Measurements from ENCODE around the gene TTL. TPM values are rescaled to one million over a fixed set of nuclear protein-coding genes. Genes with fewer than 3 reads are reported as not detected.

The TTL gene
- total and polyA plus RNA-seq, 4 donors, result 3.6 to 9.5 (median 7.1) TPM

DNA sequence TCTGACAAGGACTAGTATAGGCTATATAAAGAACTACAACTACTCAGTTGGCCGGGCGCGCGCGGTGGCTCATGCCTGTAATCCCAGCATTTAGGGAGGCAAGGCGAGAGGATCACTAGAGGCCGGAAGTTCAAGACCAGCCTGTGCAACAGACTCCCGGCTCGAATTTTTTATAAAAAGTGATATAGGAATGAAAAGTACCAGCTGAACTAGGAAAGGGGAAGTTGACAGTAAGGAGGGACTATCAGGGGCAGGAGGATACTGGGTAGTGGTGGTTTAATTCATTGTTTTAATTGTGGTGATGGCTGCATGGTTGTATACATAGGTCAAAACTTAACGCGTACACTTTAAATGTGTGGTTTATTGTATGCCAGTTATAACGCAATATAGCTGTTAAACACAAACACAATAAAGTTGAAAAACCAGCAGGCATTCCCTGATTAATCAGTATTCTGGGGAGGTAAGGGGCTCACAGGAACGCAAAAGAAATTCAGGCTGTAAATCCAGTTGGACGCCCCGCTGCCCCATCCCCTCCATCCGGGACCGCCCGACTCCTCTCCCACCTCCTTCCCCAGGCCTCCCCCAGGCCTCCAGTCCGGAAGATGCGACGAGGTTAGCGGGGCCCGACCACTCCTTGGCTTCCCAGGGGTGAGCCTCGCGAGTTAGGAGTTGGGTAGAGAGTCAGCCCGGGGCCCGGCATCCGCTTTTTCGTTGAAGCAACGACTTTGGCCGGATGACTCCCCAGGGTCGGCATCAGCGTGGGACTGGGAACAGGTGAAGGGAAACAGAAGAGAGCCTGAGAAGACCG is 59.6 kb downstream of the TTL start:
- DNase-seq (ENCODE audit: low spot score), result peak; percentile 80

More for the DNA sequence above, 59.6 kb downstream of the TTL start:
- TF ChIP-seq, protein P1, sequence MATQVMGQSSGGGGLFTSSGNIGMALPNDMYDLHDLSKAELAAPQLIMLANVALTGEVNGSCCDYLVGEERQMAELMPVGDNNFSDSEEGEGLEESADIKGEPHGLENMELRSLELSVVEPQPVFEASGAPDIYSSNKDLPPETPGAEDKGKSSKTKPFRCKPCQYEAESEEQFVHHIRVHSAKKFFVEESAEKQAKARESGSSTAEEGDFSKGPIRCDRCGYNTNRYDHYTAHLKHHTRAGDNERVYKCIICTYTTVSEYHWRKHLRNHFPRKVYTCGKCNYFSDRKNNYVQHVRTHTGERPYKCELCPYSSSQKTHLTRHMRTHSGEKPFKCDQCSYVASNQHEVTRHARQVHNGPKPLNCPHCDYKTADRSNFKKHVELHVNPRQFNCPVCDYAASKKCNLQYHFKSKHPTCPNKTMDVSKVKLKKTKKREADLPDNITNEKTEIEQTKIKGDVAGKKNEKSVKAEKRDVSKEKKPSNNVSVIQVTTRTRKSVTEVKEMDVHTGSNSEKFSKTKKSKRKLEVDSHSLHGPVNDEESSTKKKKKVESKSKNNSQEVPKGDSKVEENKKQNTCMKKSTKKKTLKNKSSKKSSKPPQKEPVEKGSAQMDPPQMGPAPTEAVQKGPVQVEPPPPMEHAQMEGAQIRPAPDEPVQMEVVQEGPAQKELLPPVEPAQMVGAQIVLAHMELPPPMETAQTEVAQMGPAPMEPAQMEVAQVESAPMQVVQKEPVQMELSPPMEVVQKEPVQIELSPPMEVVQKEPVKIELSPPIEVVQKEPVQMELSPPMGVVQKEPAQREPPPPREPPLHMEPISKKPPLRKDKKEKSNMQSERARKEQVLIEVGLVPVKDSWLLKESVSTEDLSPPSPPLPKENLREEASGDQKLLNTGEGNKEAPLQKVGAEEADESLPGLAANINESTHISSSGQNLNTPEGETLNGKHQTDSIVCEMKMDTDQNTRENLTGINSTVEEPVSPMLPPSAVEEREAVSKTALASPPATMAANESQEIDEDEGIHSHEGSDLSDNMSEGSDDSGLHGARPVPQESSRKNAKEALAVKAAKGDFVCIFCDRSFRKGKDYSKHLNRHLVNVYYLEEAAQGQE (IDR thresholded peaks at IDR 0.05), result no peak
- TF ChIP-seq NR2F2 (IDR thresholded peaks at IDR 0.05) (no peak), TAF1 (conservative IDR thresholded peaks at IDR 0.05) (no peak), SP1 (IDR thresholded peaks at IDR 0.05) (no peak), GABPA (IDR thresholded peaks at IDR 0.05 in 1 of 2, conservative IDR thresholded peaks at IDR 0.05 in 1 of 2) (no peak), FOXA1 (IDR thresholded peaks at IDR 0.05) (no peak), FOXA2 (IDR thresholded peaks at IDR 0.05) (no peak)
- TF ChIP-seq, protein P2, sequence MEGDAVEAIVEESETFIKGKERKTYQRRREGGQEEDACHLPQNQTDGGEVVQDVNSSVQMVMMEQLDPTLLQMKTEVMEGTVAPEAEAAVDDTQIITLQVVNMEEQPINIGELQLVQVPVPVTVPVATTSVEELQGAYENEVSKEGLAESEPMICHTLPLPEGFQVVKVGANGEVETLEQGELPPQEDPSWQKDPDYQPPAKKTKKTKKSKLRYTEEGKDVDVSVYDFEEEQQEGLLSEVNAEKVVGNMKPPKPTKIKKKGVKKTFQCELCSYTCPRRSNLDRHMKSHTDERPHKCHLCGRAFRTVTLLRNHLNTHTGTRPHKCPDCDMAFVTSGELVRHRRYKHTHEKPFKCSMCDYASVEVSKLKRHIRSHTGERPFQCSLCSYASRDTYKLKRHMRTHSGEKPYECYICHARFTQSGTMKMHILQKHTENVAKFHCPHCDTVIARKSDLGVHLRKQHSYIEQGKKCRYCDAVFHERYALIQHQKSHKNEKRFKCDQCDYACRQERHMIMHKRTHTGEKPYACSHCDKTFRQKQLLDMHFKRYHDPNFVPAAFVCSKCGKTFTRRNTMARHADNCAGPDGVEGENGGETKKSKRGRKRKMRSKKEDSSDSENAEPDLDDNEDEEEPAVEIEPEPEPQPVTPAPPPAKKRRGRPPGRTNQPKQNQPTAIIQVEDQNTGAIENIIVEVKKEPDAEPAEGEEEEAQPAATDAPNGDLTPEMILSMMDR (IDR thresholded peaks at IDR 0.05; ENCODE audit: low read depth, low read length, missing input control), result no peak
- TF ChIP-seq, protein P3, sequence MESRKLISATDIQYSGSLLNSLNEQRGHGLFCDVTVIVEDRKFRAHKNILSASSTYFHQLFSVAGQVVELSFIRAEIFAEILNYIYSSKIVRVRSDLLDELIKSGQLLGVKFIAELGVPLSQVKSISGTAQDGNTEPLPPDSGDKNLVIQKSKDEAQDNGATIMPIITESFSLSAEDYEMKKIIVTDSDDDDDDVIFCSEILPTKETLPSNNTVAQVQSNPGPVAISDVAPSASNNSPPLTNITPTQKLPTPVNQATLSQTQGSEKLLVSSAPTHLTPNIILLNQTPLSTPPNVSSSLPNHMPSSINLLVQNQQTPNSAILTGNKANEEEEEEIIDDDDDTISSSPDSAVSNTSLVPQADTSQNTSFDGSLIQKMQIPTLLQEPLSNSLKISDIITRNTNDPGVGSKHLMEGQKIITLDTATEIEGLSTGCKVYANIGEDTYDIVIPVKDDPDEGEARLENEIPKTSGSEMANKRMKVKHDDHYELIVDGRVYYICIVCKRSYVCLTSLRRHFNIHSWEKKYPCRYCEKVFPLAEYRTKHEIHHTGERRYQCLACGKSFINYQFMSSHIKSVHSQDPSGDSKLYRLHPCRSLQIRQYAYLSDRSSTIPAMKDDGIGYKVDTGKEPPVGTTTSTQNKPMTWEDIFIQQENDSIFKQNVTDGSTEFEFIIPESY (IDR thresholded peaks at IDR 0.05), result no peak
- WGBS, result 21% methylated on average over 34 of the region's 34 CpGs
- Histone ChIP-seq H3K4me1 (ENCODE audit: control insufficient read depth in 4 of 4, insufficient read depth in 4 of 4, low read length in 3 of 4) (peaks cover 7 to 20% (median 16%) of the 10 kb centered on the region in 4 donors), H3K36me3 (ENCODE audit: control insufficient read depth in 4 of 4, insufficient read depth in 3 of 4, low read depth in 1 of 4, low read length in 3 of 4) (peaks cover 0 to 3% (median 0%) of the 10 kb centered on the region in 4 donors), H3K9ac (ENCODE audit: low read depth in 1 of 2, low read length in 2 of 2) (peak overlapping the region; percentile 63 to 90), H3K27ac (ENCODE audit: low read depth in 1 of 2, low read length in 2 of 2) (peak overlapping the region; percentile 63 to 78), H3K27me3 (ENCODE audit: control insufficient read depth in 4 of 4, insufficient read depth in 4 of 4, low read length in 3 of 4) (no peaks in the 10 kb centered on the region), H3K4me3 (ENCODE audit: low read depth in 1 of 3, low read length in 3 of 3) (peak overlapping the region; percentile 88 to 98 (median 95)), H3K9me3 (ENCODE audit: control insufficient read depth in 4 of 4, low read length in 3 of 4) (no peaks in the 10 kb centered on the region)
